ENCODE measurements around the gene FANK1. TPM values are rescaled to one million over a fixed set of nuclear protein-coding genes. Genes with fewer than 3 reads are reported as not detected.
A peak's percentile ranks its signal among the peaks of the same experiment; 100 is the strongest.

Gene FANK1
- polyA plus RNA-seq, 2 of the 4 experiments (the other 2 are of a cell fraction) = 4.1 to 5.3 TPM

- H3K4me2 ChIP-seq = no peak overlapping the region
- peak; percentile 78 for TF ChIP-seq MAFK (IDR thresholded peaks at IDR 0.05; ENCODE audit: partially characterized antibody)
- no peak for TF ChIP-seq POLR2AphosphoS2 (conservative IDR thresholded peaks at IDR 0.05; ENCODE audit: low read length)
- TF ChIP-seq, protein P1, sequence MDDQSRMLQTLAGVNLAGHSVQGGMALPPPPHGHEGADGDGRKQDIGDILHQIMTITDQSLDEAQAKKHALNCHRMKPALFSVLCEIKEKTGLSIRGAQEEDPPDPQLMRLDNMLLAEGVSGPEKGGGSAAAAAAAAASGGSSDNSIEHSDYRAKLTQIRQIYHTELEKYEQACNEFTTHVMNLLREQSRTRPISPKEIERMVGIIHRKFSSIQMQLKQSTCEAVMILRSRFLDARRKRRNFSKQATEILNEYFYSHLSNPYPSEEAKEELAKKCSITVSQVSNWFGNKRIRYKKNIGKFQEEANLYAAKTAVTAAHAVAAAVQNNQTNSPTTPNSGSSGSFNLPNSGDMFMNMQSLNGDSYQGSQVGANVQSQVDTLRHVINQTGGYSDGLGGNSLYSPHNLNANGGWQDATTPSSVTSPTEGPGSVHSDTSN (IDR thresholded peaks at IDR 0.05) = no peak
- no peak for TF ChIP-seq FOSB (CRISPR knock-in tag; IDR thresholded peaks at IDR 0.05)
- no peak for TF ChIP-seq EP300 (IDR thresholded peaks at IDR 0.05)
- no peak for TF ChIP-seq POLR2A (IDR thresholded peaks at IDR 0.05; ENCODE audit: low read length)
- TF ChIP-seq CTCF (IDR thresholded peaks at IDR 0.05) = no peak
- TF ChIP-seq ZSCAN20 (CRISPR knock-in tag; IDR thresholded peaks at IDR 0.05) = no peak
- 89% methylated on average over 3 of the region's 3 CpGs for WGBS (ENCODE audit: missing lambda C conversion rate)
- no peak overlapping the region for H3K27ac ChIP-seq
- 0 out of 3 replicates have a peak, but pooled peaks cover 4% of the 10 kb centered on the region for H3K4me1 ChIP-seq
- DNase-seq (ENCODE audit: low read depth in 1 of 2, low spot score in 1 of 2) (no peak), FAIRE-seq (no peak), ATAC-seq (no peak)
- ChIA-PET CTCF (interaction anchor here (1.6 to 2.1 kb wide), 3 partner anchors 9 to 847 kb away, joined by 3 to 11 read pairs (median 8); no protein-coding TSS in a partner anchor), POLR2A (interaction anchor here (0.6 kb wide), 1 partner anchor 11 kb away, joined by 8 read pairs; no protein-coding TSS in a partner anchor)
- no peaks in the 10 kb centered on the region for H3K9me3 ChIP-seq
- H3K4me3 ChIP-seq = no peak overlapping the region
Observed at GRCh38 chr10:125865120-125865519, 31.2 kb upstream of the FANK1 start.

DNA sequence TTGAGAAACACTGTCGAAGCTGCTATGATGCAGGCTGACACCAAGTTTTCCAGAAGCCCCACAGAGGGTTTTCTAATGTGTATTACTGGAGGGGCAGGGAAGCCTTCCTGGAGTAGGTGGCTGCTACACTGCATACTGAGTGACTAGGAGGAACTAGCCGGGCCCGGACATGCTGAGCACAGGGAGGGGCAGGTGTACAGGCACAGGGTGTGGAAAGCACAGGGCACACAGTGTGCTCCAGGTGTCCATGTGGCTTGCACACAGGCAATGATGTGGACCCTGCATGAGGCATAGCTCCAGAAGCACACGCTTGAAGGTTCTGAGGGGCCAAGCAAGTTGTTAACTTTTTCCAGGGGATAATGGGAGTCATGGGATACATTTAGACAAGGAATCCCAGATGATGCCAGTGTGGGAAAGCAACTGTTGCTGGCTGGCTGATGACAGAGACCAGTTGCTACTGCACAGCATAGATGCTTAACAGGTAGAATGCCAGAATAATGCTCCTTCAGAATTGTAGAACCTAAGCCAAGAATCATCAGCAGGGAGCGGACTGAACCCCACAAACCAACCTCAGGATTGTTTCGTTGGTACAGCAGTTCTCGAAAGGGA is 29.8 kb upstream of the FANK1 start:
- H3K4me1 ChIP-seq = 0 out of 3 replicates have a peak, but pooled peaks cover 4% of the 10 kb centered on the region
- ChIA-PET CTCF (interaction anchor here (0.9 to 3.4 kb wide), 5 partner anchors 10 to 637 kb away, joined by 3 to 11 read pairs (median 10); no protein-coding TSS in a partner anchor), POLR2A (interaction anchor here (1.1 kb wide), 1 partner anchor 44 kb away, joined by 3 read pairs; the partner anchor contains the start of genes BCCIP and UROS)
- no peak overlapping the region for H3K4me3 ChIP-seq
- FAIRE-seq (no peak), ATAC-seq (no peak), DNase-seq (ENCODE audit: low read depth in 1 of 2, low spot score in 1 of 2) (no peak)
- no peaks in the 10 kb centered on the region for H3K9me3 ChIP-seq
- no peak overlapping the region for H3K4me2 ChIP-seq
- no peak overlapping the region for H3K27ac ChIP-seq
- TF ChIP-seq HES2 (IDR thresholded peaks at IDR 0.05) (no peak), RAD21 (conservative IDR thresholded peaks at IDR 0.05 in 1 of 2, IDR thresholded peaks at IDR 0.05 in 1 of 2) (no peak), FOSL2 (IDR thresholded peaks at IDR 0.05) (no peak), FOSL2 (CRISPR knock-in tag; IDR thresholded peaks at IDR 0.05) (no peak), CBX2 (IDR thresholded peaks at IDR 0.05; ENCODE audit: borderline replicate concordance, low read depth) (no peak), POLR2A (IDR thresholded peaks at IDR 0.05; ENCODE audit: low read length) (no peak), ZNF302 (CRISPR knock-in tag; IDR thresholded peaks at IDR 0.05) (no peak), ZFP36 (IDR thresholded peaks at IDR 0.05; ENCODE audit: borderline replicate concordance, partially characterized antibody) (no peak)
- TF ChIP-seq, protein P2, sequence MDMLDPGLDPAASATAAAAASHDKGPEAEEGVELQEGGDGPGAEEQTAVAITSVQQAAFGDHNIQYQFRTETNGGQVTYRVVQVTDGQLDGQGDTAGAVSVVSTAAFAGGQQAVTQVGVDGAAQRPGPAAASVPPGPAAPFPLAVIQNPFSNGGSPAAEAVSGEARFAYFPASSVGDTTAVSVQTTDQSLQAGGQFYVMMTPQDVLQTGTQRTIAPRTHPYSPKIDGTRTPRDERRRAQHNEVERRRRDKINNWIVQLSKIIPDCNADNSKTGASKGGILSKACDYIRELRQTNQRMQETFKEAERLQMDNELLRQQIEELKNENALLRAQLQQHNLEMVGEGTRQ (IDR thresholded peaks at IDR 0.05) = no peak
- WGBS (ENCODE audit: missing lambda C conversion rate) = 98% methylated on average over 5 of the region's 7 CpGs

DNA sequence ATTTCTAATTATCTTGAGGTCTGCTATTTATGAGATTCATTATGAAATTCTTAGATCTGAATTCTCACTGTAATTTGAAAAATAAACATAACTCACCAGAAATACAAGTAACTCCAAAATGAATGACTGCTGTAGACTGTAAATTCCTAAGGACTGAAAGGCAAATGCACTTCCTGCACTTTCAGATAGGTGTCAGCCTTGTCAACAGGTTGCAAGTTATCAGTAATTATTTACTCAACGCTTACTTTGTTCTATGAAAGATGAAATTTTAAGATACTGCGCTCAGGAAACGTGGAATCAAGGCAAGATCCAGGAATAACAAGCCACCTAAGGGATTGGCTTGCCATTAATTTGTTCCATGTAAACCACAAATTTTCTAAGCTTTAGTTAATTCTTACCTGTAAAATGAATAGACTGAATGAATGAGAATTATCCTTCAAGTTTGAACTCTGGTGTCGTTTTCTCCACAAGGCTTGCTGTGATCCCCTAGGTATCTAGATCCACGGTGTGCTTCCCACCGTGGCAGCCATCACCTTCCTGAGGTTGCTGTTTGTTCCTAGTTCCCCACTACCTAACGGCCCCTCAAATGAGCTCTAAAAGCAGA is 27.9 kb upstream of the FANK1 start:
- 0 out of 3 replicates have a peak, but pooled peaks cover 4% of the 10 kb centered on the region for H3K4me1 ChIP-seq
- no peak overlapping the region for H3K4me3 ChIP-seq
- DNase-seq (ENCODE audit: low read depth in 1 of 2, low spot score in 1 of 2) (peak; percentile 28 to 74), ATAC-seq (peak; percentile 73 to 87; a peak in 4 of 6 replicates), FAIRE-seq (peak; percentile 85)
- no peak overlapping the region for H3K4me2 ChIP-seq
- 36% methylated on average over 7 of the region's 7 CpGs for WGBS (ENCODE audit: missing lambda C conversion rate)
- H3K27ac ChIP-seq = no peak overlapping the region
- no peaks in the 10 kb centered on the region for H3K9me3 ChIP-seq
- CTCF ChIA-PET = interaction anchor here (0.7 to 4.1 kb wide), 32 partner anchors 9 to 881 kb away, joined by 3 to 17 read pairs (median 4); partner anchors contain the start of gene DHX32
- POLR2A ChIA-PET = no interaction called here
- TF ChIP-seq RAD21 (conservative IDR thresholded peaks at IDR 0.05 in 1 of 2, IDR thresholded peaks at IDR 0.05 in 1 of 2) (peak; percentile 89 to 90), SMC3 (IDR thresholded peaks at IDR 0.05) (peak; percentile 74), ZC3H11A (IDR thresholded peaks at IDR 0.05) (no peak), KDM1A (IDR thresholded peaks at IDR 0.05; ENCODE audit: low read depth) (no peak), NR3C1 (IDR thresholded peaks at IDR 0.05) (no peak), RFX5 (IDR thresholded peaks at IDR 0.05) (no peak), CTCF (IDR thresholded peaks at IDR 0.05) (peak; percentile 88), ZSCAN20 (CRISPR knock-in tag; IDR thresholded peaks at IDR 0.05) (no peak), RARB (CRISPR knock-in tag; IDR thresholded peaks at IDR 0.05) (no peak), NPAS2 (CRISPR knock-in tag; IDR thresholded peaks at IDR 0.05; ENCODE audit: borderline replicate concordance) (no peak), POLR2A (IDR thresholded peaks at IDR 0.05; ENCODE audit: low read length) (no peak)
- TF ChIP-seq, protein P3, sequence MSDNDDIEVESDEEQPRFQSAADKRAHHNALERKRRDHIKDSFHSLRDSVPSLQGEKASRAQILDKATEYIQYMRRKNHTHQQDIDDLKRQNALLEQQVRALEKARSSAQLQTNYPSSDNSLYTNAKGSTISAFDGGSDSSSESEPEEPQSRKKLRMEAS (IDR thresholded peaks at IDR 0.05) = no peak
- TF ChIP-seq, protein P4, sequence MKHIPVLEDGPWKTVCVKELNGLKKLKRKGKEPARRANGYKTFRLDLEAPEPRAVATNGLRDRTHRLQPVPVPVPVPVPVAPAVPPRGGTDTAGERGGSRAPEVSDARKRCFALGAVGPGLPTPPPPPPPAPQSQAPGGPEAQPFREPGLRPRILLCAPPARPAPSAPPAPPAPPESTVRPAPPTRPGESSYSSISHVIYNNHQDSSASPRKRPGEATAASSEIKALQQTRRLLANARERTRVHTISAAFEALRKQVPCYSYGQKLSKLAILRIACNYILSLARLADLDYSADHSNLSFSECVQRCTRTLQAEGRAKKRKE (CRISPR knock-in tag; IDR thresholded peaks at IDR 0.05; ENCODE audit: low read depth) = no peak
